Measurements from ENCODE around the gene IRAK1. TPM values are rescaled to one million over a fixed set of nuclear protein-coding genes. Genes with fewer than 3 reads are reported as not detected.
A peak's percentile ranks its signal among the peaks of the same experiment; 100 is the strongest.

Gene IRAK1
- total and polyA plus RNA-seq, 2 of the 13 experiments (the other 11 are each of a cell fraction or from before 2014, with no cell fraction given), result 57.7 to 77.3 TPM

DNA sequence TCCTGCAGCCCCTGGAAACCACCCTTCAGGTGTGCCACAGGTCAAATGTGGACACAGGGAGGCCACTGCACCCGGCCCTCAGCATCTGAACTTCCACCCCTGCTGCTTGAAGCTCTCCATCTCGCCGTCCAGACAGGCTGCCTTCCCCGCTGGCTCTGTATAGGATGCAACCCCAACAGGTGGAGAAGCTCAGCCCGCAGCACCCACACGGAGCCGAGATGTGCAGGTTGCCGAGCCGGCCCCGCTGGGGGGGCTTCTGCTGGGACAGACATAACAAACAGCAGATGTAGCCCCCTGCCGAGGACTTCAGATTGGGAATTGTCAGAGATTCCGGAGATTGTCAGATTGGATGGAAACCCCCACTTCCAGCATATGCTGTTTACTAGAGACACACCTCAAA lies 26.6 kb downstream of the IRAK1 start (continued):
- TF ChIP-seq ZNF281 (CRISPR knock-in tag; IDR thresholded peaks at IDR 0.05; ENCODE audit: borderline replicate concordance), result no peak
- no peak for TF ChIP-seq HDAC2 (CRISPR knock-in tag; IDR thresholded peaks at IDR 0.05)
- no peak for TF ChIP-seq NFKBIZ (CRISPR knock-in tag; IDR thresholded peaks at IDR 0.05)
- TF ChIP-seq FOXO1 (CRISPR knock-in tag; IDR thresholded peaks at IDR 0.05), result no peak

GRCh38 chrX:153992180-153992579 lies 27.5 kb downstream of the IRAK1 start:
- intact Hi-C loops (cut with micrococcal nuclease; ENCODE audit: unreplicated experiment) (no loop called here), in situ Hi-C loops (cut with HindIII; ENCODE audit: extremely low pct_ligation_motif_present, low pct_unique_long_range_greater_than_20kb) (no loop called here)
- CTCF ChIA-PET (ENCODE audit: low intra/inter-chr PET ratio, low total read pairs), result no interaction called here
- no peak overlapping the region for H3K9ac ChIP-seq (ENCODE audit: insufficient read depth, low read depth, low read length)
- no peaks in the 10 kb centered on the region for H3K79me2 ChIP-seq (ENCODE audit: insufficient read depth, low read length)
- no peak for DNase-seq (ENCODE audit: low spot score)
- H4K20me1 ChIP-seq (ENCODE audit: insufficient read depth, low read length), result no peaks in the 10 kb centered on the region
- no peak for FAIRE-seq
- POLR2A ChIA-PET, result interaction anchor here (0.7 to 0.9 kb wide), 2 partner anchors 21 to 34 kb away, joined by 3 to 4 read pairs; no protein-coding TSS in a partner anchor
- H3K4me2 ChIP-seq (ENCODE audit: low read depth, low read length), result peak overlapping the region; percentile 49; the same call in 1 of the 2 replicates
- peak; percentile 49; the same call in 2 of the 3 replicates for ATAC-seq
- TF ChIP-seq NRL (CRISPR knock-in tag; IDR thresholded peaks at IDR 0.05; ENCODE audit: borderline replicate concordance) (no peak), BCL6 (CRISPR knock-in tag; IDR thresholded peaks at IDR 0.05) (peak; percentile 41; the same call in 1 of the 2 replicates), ELF3 (CRISPR knock-in tag; IDR thresholded peaks at IDR 0.05) (0 out of 2 replicates have a peak, but pooled peaks have one; percentile 16), ZNF354B (CRISPR knock-in tag; IDR thresholded peaks at IDR 0.05) (no peak), NFYB (CRISPR knock-in tag; IDR thresholded peaks at IDR 0.05) (no peak), ZBTB42 (CRISPR knock-in tag; IDR thresholded peaks at IDR 0.05) (no peak), ZNF766 (CRISPR knock-in tag; IDR thresholded peaks at IDR 0.05; ENCODE audit: borderline replicate concordance) (no peak), ZNF770 (CRISPR knock-in tag; IDR thresholded peaks at IDR 0.05) (no peak), HNF4G (IDR thresholded peaks at IDR 0.05; ENCODE audit: borderline replicate concordance, low read depth, low read length) (0 out of 2 replicates have a peak, but pooled peaks have one; percentile 22), HNF4G (CRISPR knock-in tag; IDR thresholded peaks at IDR 0.05; ENCODE audit: borderline replicate concordance, low read depth) (no peak), HNF4A (CRISPR knock-in tag; IDR thresholded peaks at IDR 0.05) (peak; percentile 69)
- no peaks in the 10 kb centered on the region for H3K36me3 ChIP-seq (replicated peaks in 1 of 2; ENCODE audit: control insufficient read depth in 1 of 2, insufficient read depth in 2 of 2, low read length in 2 of 2)
- no peaks in the 10 kb centered on the region for H3K9me3 ChIP-seq (ENCODE audit: low read length)
- no TSS peak for BruUV-seq (replicated peaks)
- peaks cover 26% of the 10 kb centered on the region for H3K4me1 ChIP-seq (ENCODE audit: insufficient read depth, low read length)
- WGBS (ENCODE audit: low lambda C conversion rate), result 7% methylated on average over 8 of the region's 8 CpGs
- H3K27ac ChIP-seq (ENCODE audit: extremely low read length, insufficient read depth, low read length), result no peak overlapping the region
- H3K4me3 ChIP-seq (replicated peaks in 1 of 3; ENCODE audit: insufficient read depth in 1 of 3, low read depth in 2 of 3, low read length in 3 of 3), result no peak overlapping the region
- no peaks in the 10 kb centered on the region for H3K27me3 ChIP-seq (ENCODE audit: control insufficient read depth in 1 of 2, insufficient read depth in 2 of 2, low read length in 2 of 2)
- no peak overlapping the region for H2AFZ ChIP-seq (ENCODE audit: low read length)

Data from HepG2 (cell line).